ENCODE measurements around the gene CACNA1C. TPM values are rescaled to one million over a fixed set of nuclear protein-coding genes. Genes with fewer than 3 reads are reported as not detected.

CACNA1C gene
- total RNA-seq, 4 donors from 2014 or later, result 1.5 to 13.5 (median 2.1) TPM

DNA sequence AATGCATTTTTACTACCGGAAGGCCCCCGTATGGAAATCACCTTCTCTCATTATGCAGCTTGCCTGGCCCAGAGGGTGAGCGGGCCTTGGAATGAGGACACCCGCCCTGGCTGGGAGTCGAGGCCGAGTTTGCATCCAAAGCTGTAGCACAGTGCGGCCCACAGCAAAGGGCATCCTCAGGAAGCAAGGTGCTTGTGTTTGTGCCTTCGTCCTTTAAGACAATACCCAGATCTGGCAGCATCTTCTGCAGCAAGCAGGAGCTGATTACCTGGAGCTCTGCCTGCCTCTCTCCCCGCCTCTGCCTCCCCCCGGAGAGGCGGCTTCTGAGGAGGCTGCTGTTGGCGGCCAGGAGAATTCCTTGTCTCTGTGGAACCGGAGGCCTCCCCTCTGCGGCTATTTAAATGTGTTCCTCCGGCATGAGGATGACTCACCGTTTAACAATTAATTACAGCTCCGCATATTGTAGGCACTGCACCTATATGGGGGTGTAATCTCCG, 145.3 kb downstream of the CACNA1C start:
- Histone ChIP-seq H3K4me3 (no peak overlapping the region), H3K4me1 (peaks cover 0 to 14% (median 0%) of the 10 kb centered on the region in 3 donors), H3K9me3 (no peaks in the 10 kb centered on the region), H3K27me3 (no peaks in the 10 kb centered on the region), H3K36me3 (no peaks in the 10 kb centered on the region), H3K27ac (peak overlapping the region in 2 of 4 donors; percentile 32 to 48)
- no peak for DNase-seq
- intact Hi-C loops (cut with DNase I), result no loop called here
- WGBS, 2 donors, result 24 to 42% methylated on average over 7 to 16 of the region's 18 CpGs
- TF ChIP-seq POLR2A (IDR thresholded peaks at IDR 0.05), result no peak
- TF ChIP-seq, protein P1, sequence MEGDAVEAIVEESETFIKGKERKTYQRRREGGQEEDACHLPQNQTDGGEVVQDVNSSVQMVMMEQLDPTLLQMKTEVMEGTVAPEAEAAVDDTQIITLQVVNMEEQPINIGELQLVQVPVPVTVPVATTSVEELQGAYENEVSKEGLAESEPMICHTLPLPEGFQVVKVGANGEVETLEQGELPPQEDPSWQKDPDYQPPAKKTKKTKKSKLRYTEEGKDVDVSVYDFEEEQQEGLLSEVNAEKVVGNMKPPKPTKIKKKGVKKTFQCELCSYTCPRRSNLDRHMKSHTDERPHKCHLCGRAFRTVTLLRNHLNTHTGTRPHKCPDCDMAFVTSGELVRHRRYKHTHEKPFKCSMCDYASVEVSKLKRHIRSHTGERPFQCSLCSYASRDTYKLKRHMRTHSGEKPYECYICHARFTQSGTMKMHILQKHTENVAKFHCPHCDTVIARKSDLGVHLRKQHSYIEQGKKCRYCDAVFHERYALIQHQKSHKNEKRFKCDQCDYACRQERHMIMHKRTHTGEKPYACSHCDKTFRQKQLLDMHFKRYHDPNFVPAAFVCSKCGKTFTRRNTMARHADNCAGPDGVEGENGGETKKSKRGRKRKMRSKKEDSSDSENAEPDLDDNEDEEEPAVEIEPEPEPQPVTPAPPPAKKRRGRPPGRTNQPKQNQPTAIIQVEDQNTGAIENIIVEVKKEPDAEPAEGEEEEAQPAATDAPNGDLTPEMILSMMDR (IDR thresholded peaks at IDR 0.05), result no peak

DNA sequence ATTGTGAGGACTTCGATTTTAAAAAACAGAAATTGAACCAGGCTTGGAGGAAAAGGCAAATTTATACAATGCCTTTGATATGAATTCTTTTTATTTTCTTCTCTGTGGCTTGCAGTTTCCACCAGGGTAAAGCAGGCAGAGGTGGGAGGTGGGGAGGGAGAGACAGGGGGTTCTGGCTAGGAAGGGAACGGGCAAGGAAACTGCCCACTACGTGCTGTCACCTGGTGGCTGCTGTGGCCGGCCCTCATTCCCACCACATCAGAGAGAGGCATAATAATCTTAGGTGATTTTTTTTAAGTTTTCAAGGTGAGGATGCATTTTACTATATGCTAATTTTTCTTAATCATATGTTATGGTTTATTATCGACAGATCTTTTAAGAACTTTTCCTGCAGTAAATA, 145.8 kb downstream of the CACNA1C start:
- no peak for TF ChIP-seq POLR2A (IDR thresholded peaks at IDR 0.05)
- TF ChIP-seq, protein P1 (IDR thresholded peaks at IDR 0.05), result no peak
- intact Hi-C loops (cut with DNase I), result no loop called here
- peak overlapping the region in 2 of 4 donors; percentile 32 to 48 for H3K27ac ChIP-seq
- H3K9me3 ChIP-seq, result no peaks in the 10 kb centered on the region
- WGBS, 2 donors, result 67 to 68% methylated on average over 5 of the region's 5 CpGs
- DNase-seq, result no peak
- no peaks in the 10 kb centered on the region for H3K27me3 ChIP-seq
- H3K36me3 ChIP-seq, result no peaks in the 10 kb centered on the region
- no peak overlapping the region for H3K4me3 ChIP-seq
- H3K4me1 ChIP-seq, result peaks cover 0 to 14% (median 0%) of the 10 kb centered on the region in 3 donors

GRCh38 chr12:2205996-2206395, 153.2 kb downstream of the CACNA1C start:
- Histone ChIP-seq H3K27me3 (no peaks in the 10 kb centered on the region), H3K27ac (no peak overlapping the region), H3K4me1 (no peaks in the 10 kb centered on the region), H3K36me3 (no peaks in the 10 kb centered on the region), H3K4me3 (no peak overlapping the region), H3K9me3 (no peaks in the 10 kb centered on the region)
- TF ChIP-seq POLR2A (IDR thresholded peaks at IDR 0.05), result no peak
- TF ChIP-seq, protein P1 (IDR thresholded peaks at IDR 0.05), result no peak
- no peak for DNase-seq
- intact Hi-C loops (cut with DNase I), result no loop called here
- WGBS, 2 donors, result 62 to 69% methylated on average over 7 of the region's 7 CpGs

- DNase-seq, result no peak
- 72 to 91% methylated on average over 17 of the region's 18 CpGs for WGBS, 2 donors
- Histone ChIP-seq H3K27me3 (peaks cover 0 to 8% (median 0%) of the 10 kb centered on the region in 4 donors), H3K4me1 (peaks cover 0 to 8% (median 0%) of the 10 kb centered on the region in 3 donors), H3K27ac (no peak overlapping the region), H3K9me3 (no peaks in the 10 kb centered on the region), H3K4me3 (no peak overlapping the region), H3K36me3 (no peaks in the 10 kb centered on the region)
- intact Hi-C loops (cut with DNase I), result no loop called here
- no peak for TF ChIP-seq POLR2A (IDR thresholded peaks at IDR 0.05)
- TF ChIP-seq, protein P1 (IDR thresholded peaks at IDR 0.05), result no peak
Observed at GRCh38 chr12:2208837-2209635, 156.2 kb downstream of the CACNA1C start.

GRCh38 chr12:2211119-2211518, 158.3 kb downstream of the CACNA1C start:
- intact Hi-C loops (cut with DNase I), result no loop called here
- 72 to 81% methylated on average over 3 of the region's 3 CpGs for WGBS, 2 donors
- Histone ChIP-seq H3K9me3 (no peaks in the 10 kb centered on the region), H3K27me3 (peaks cover 0 to 8% (median 0%) of the 10 kb centered on the region in 4 donors), H3K4me1 (peaks cover 0 to 8% (median 0%) of the 10 kb centered on the region in 3 donors), H3K4me3 (no peak overlapping the region), H3K27ac (no peak overlapping the region), H3K36me3 (no peaks in the 10 kb centered on the region)
- no peak for DNase-seq
- TF ChIP-seq, protein P1 (IDR thresholded peaks at IDR 0.05), result no peak
- no peak for TF ChIP-seq POLR2A (IDR thresholded peaks at IDR 0.05)

Data from esophagus squamous epithelium (tissue), 5 donors.